NB4 (cell line): ENCODE measurements around the gene REPIN1.

Source experiments
- DNase-seq: peaks from one replicate; pipeline ENCODE4 v3.0.0; 2010; ENCODE audit warnings: low read depth
- H3K4me3 ChIP-seq: one replicate; pipeline ENCODE4 v1.5.1; 2011; ENCODE audit warnings: mild to moderate bottlenecking, low read depth, low read length, moderate library complexity
- MYC ChIP-seq: IDR thresholded peaks from 2 replicates; pipeline ENCODE4 v1.6.1; 2011; ENCODE audit warnings: low read depth, low read length
- POLR2A ChIP-seq: IDR thresholded peaks from 2 replicates; pipeline ENCODE4 v1.6.1; 2011; ENCODE audit warnings: mild to moderate bottlenecking; ENCODE audit not compliant: insufficient read length; ENCODE audit errors: extremely low read depth
- TF ChIP-seq, protein P1 (sequence below): IDR thresholded peaks from one replicate; pipeline ENCODE4 v1.5.1; 2012; ENCODE audit warnings: low read depth, low read length
- TF ChIP-seq, protein P2 (sequence below): IDR thresholded peaks from 2 replicates; pipeline ENCODE4 v1.6.1; 2011; ENCODE audit warnings: low read depth, low read length

REPIN1 gene

DNA sequence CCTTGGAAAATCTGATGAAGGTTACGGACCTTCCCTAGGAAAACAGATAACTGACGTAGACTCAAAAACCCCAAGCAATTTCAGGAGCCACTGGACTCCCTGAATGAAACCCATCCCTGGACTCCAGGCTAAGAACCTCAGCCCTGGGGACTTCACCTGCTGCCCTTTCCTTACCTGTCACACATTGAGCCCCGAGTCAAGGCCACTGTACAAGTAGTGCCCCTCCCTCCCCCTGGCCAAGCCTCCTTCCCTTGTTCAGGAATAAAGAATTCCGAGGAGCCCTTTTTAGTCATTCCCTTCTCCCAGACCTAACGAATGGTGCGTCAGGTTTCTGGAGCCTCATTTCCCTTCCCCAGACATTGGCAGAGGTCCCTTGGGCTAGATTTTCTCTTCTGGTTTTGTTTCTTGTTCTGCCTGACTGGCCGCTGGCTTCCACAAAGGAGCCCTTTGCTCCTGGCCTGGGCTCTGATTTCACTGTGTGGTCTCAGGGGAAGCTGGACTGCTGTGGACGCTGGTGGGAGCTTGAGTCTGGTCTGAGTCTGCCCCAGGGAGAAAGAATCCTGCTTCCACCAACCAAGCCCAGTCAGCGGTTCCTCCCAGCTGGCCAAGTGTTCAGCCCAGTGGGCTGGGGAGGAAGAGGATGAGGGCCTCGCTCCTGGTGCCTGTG, 42.2 kb downstream of the REPIN1 start:
- H3K4me3 ChIP-seq, result no peak overlapping the region
- no peak for DNase-seq
- TF ChIP-seq POLR2A (no peak), MYC (no peak)
- TF ChIP-seq, protein P1, sequence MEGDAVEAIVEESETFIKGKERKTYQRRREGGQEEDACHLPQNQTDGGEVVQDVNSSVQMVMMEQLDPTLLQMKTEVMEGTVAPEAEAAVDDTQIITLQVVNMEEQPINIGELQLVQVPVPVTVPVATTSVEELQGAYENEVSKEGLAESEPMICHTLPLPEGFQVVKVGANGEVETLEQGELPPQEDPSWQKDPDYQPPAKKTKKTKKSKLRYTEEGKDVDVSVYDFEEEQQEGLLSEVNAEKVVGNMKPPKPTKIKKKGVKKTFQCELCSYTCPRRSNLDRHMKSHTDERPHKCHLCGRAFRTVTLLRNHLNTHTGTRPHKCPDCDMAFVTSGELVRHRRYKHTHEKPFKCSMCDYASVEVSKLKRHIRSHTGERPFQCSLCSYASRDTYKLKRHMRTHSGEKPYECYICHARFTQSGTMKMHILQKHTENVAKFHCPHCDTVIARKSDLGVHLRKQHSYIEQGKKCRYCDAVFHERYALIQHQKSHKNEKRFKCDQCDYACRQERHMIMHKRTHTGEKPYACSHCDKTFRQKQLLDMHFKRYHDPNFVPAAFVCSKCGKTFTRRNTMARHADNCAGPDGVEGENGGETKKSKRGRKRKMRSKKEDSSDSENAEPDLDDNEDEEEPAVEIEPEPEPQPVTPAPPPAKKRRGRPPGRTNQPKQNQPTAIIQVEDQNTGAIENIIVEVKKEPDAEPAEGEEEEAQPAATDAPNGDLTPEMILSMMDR, result no peak
- TF ChIP-seq, protein P2, sequence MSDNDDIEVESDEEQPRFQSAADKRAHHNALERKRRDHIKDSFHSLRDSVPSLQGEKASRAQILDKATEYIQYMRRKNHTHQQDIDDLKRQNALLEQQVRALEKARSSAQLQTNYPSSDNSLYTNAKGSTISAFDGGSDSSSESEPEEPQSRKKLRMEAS, result no peak

- no peak for DNase-seq
- TF ChIP-seq POLR2A, result no peak
- TF ChIP-seq, protein P2, result no peak
- TF ChIP-seq, protein P1, result no peak
- no peak for TF ChIP-seq MYC
- H3K4me3 ChIP-seq, result no peak overlapping the region
These were observed 43.0 kb downstream of the REPIN1 start for GRCh38 chr7:150411606-150412005.

DNA sequence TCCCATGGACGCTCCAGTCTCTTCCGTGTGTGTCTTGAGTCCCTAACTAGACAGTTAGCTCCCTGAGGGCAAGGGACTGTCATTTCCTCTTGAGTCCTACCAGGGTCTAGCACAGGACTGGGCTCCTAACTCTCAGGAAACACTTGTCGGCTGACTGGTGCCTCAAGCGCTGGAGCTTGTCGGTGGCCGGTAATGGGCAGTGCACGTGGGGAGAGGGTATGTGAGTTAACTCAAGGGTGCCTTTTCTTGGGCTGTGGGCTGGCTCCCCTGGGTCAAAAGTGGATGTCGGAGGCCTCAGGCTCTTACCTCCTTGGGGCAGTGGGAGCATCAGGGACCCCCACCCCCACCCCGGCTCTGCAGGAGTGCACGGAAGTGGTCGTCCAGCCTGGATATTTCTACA, 43.4 kb downstream of the REPIN1 start:
- no peak for DNase-seq
- no peak overlapping the region for H3K4me3 ChIP-seq
- no peak for TF ChIP-seq POLR2A
- no peak for TF ChIP-seq MYC
- TF ChIP-seq, protein P1, result no peak

GRCh38 chr7:150412518-150413488, 44.2 kb downstream of the REPIN1 start:
- no peak for DNase-seq
- H3K4me3 ChIP-seq, result no peak overlapping the region
- TF ChIP-seq, protein P2, result no peak
- TF ChIP-seq MYC (no peak), POLR2A (no peak)
- TF ChIP-seq, protein P1, result no peak

DNA sequence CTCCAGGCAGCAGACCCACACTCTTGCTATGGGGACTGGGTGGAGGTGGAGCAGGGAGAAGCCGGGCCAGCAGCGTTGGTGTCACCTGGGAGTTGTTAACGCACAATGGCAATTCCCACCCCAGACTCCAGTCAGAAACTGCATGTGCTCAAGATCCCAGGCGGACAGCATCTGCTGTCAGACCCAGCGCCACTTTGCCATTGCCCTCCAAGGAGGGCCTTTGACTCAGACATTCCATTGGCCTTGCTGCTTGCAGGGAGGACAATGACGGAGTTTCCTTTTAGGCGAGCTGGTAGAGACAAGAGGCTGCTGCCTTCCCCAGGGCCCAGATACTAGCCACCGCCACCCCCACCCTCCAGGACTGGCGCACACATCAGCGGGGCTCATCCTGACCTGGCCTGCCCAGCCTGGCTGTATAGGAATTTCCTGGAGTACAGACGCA, 45.0 kb downstream of the REPIN1 start:
- DNase-seq, result no peak
- TF ChIP-seq, protein P2, result no peak
- TF ChIP-seq, protein P1, result no peak
- TF ChIP-seq MYC, result no peak
- H3K4me3 ChIP-seq, result no peak overlapping the region
